GM18507 (cell line): Measurements from ENCODE around the gene DOP1B.

Experiments used
- DNase-seq: peaks from one replicate; pipeline ENCODE4 v3.0.0; 2011; ENCODE audit warnings: low read depth; ENCODE audit not compliant: insufficient read length; ENCODE audit errors: extremely low spot score
- FAIRE-seq: peaks from 2 replicates; lab custom pipeline; 2011; peaks lifted over from hg19 to GRCh38; lab: Jason Lieb, UNC

The DOP1B gene

DNA sequence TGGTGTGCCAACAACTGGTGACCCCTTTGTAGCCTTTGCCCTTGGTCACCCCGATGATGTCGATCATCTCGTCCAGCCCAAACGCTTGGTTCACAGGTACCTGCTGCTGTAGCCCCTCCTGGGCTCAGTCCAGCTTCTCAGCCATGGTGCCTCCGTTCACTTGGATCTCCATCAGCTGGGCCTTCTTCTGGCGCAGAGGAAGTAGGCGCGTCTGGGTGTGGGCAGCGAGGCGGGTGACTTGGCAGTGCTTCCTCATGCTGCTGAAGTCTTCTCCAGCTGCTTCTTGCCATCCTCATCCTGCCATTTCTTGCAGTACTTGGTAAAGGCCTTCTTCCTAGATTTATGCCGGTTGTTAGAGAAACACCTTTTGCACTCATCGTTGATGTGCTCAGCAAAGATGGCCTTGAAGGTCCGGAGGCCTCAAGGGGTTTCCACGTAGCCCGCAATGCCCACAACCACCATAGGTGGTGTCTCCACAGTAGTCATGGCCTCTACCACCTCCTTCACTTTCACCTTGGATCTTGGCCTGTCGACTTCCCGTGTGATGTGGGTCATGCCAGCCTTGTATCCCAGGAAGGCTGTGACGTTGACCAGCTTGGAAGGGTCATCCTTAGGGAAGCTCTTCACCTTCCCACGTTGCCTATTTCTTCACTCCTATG is 13.0 kb downstream of the DOP1B start:
- FAIRE-seq (no peak), DNase-seq (no peak)

DNA sequence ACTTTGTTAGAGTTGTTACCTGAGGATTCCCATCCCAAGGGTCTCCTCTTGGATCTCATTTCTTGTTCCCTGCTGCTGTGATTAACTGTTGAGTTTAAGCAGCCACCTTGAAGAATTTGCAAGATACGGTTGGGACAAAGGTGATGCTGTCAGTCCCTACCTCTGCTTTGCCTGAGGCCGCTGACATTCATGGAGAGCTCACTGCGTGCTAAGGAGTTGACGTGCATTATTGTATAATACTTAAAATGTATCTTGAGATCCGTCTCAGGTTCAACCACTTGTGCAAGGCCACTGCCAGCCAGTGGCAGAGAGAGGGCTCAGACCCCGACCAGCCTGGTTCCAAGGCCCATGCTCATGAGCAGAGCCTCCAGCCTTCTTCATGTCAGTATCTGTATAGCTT is 14.2 kb downstream of the DOP1B start:
- DNase-seq = no peak
- no peak for FAIRE-seq

DNA sequence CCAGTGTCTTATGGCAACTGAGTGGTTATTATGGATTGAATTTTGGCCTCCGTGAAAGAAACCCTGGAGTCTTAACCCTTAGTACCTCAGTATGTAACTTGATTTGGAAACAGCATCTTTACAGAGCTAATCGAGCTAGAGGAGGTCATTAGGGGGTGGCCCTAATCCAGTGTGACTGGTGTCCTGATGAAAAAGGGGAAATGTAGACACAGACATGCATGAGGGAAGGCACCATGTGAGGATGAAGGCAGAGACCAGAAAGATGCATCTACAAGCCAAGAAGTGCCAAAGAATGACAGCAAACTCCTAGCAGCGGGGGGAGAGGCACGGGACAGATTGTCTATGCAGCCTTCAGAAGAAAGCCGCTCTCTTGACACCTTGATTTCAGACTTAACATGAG is 14.7 kb downstream of the DOP1B start:
- DNase-seq (no peak), FAIRE-seq (no peak)

DNA sequence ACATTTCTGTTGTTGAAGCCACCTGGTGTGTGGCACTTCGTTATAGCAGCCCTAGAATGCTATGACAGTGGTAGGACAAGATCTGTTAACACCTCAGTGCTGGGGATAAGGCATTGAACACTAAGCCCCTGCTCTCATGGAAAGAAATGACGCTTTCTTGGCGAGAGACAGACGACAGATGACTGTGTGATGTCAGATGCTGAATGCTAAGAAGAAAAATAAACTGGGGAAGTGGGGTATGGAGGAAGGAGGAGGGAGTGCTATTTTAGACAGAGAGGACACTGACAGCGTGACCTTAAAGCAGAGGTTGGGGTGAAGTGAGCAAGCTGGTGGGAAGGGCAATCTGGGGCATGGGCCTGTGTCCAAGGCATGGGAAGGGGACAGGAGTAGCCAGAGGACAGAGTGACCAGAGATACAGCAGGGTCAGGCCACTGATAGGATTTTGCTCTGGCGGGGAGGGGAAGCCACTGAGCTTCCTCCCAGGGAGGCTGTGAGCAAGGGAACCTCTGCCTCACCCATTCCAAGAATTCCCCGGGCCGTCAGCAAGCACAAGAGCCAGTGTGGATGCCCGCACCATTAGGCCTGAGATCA is 15.2 kb downstream of the DOP1B start:
- no peak for DNase-seq
- no peak for FAIRE-seq

DNA sequence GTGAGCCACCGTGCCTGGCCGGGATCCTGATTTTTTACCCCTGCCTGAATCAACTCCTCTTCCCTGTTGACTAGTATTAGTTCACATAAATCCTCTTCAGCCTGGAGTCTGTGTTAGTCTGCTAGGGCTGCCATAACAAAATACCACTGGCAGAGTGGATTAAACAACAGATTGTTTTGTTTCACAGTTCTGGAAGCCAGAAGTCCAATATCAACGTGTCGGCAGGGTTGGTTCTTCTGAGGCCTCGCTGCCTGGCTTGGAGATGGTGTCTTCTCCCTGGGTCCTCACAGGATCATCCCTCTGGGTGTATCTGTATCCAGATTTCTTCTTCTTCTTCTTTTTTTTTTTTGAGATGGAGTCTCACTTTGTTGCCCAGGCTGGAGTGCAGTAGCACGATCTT is 18.2 kb downstream of the DOP1B start:
- FAIRE-seq (no peak), DNase-seq (no peak)

DNA sequence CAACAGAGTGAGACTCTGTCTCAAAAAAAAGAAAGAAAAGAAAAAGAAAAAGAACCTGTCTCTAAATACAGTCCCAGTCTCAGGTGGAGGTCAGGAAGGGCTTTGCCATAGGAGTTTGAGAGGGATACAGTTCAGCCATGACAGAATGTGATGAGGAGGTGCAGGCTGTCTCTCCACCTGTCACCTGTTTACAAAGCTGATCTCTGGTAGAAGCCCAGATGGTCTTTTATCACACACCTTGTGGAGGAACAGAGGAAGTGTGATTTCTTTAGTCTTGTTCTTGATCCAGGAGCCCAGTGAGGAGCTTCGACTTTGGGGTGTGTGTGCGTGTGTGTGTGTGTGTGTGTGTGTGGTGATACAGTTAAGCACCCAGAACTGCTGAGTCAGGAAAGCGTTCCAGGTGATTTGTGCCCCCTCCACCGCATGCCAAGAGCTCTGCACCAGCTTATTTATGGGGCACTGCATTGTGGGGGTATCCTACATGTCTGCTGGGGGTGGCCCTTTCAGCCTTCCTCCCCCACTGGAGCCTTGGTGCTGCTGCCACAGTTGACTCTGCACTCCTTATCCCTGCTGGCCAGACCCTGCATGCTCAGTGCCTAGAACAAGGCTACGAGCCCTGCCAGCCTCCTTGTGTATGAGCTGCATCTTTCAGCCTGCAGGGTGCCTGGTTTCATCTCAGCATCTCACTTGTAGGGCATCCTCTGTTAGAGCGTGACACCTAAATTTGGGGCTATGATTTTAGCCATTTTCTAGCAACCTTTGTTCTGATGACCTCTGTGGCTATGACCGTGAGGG is 19.3 kb downstream of the DOP1B start:
- DNase-seq = no peak
- FAIRE-seq = no peak

DNA sequence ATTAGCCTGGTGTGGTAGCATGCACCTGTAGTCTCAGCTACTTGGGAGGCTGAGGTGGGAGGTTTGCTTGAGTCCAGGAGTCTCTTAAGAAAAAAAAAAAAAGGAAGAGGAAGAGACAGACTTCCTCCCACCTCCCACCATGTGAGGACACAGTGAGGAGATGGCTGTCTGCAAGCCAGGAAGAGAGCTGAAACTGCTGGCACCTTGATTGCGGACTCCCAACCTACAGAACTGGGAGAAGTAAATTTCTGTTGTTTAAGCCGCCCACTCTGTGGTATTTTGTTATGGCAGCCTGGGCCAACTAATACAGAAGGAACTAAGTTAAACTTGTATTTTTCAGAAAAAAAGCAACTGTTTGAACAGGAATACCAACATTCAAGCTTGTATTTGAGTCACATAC is 21.7 kb downstream of the DOP1B start:
- DNase-seq = no peak
- FAIRE-seq = no peak

DNA sequence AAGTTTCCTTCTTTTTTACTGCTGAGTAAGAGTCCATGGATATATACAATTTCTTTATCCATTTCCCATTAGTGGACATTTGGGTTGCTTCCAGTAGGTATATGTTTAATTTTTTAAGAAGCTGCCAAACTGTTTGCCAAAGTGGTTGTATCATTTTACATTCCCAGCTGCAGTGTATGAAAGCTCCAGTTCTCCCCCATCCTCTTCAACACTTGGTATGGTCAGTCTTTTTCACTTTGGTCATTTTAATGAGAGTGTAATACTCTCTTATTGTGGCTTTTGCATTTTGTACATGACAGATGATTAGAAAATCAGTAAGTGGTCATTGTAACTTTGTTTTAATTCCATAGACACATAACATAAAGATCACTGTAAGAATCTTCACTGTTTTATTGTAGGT is 22.5 kb downstream of the DOP1B start:
- FAIRE-seq (no peak), DNase-seq (no peak)

DNA sequence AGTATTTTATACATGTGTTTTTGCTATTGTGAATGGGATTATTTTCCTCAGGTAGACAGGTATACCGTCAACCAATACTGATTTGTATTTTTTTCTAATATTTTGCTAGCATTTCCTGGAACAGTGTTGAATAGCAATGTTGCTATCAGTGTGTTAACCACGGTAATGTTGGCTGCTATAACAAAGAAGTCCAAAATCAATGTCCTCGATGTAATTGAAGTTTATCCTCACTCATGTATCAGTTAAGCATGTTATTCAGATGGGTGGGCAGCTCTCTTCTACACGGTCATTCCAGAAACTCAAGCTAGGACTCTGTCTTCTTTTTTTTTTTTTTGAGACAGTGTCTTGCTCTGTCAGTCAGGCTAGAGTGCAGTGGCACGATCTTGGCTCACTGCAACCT is 24.3 kb downstream of the DOP1B start:
- no peak for FAIRE-seq

DNA sequence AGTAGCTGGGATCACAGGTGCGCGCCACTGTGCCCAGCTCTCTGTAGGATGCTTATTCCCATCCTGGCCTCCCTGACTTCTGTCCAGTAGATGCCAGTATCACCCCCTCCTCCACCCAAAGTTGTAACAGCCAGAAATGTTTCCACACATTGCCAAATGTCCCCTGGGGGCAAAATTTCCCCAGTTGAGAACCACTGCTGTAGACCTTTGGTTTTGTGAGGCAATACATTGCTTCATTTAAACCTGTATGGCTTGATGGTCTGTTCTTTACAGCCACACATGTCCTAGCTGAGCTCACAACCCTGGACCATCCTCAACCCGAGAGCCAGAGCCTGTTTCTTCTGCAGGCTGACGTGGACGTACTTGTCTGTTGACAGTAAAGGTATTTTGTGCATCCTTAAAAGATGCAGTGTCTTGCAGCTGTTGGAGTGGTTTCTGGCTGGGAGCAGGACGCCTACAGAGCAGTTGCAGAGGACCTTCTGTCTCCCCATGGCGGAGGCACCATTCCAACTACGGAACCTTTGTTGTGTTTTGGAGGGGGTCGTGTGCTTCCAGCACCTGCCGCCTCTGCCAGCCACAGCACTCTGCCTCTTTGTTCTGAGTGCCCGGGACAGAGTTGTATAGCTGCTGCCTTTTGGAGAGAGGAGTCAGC is 26.6 kb downstream of the DOP1B start:
- no peak for FAIRE-seq
- DNase-seq = no peak

More for the DNA sequence above, 24.3 kb downstream of the DOP1B start:
- DNase-seq = no peak

DNA sequence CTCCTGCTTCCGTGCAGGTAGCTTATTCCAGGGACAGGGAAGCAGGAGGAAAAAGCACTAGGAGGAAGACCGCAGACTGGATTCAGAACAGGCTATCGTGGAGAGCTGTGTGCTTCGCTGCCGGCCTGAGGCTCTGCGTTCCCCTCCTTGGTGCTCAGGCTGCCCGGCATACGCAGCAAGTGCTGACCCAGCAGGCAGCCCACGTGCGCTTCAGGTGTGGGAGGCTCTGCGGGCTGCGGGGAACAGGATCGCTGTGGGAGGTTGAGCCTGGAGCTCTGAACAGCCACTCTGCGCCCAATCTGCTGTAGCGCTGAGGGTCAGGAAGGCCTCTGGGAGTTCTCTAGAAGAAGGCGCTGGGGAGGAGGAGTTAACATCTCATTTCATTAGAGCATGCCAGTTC is 27.9 kb downstream of the DOP1B start:
- FAIRE-seq (no peak), DNase-seq (no peak)

DNA sequence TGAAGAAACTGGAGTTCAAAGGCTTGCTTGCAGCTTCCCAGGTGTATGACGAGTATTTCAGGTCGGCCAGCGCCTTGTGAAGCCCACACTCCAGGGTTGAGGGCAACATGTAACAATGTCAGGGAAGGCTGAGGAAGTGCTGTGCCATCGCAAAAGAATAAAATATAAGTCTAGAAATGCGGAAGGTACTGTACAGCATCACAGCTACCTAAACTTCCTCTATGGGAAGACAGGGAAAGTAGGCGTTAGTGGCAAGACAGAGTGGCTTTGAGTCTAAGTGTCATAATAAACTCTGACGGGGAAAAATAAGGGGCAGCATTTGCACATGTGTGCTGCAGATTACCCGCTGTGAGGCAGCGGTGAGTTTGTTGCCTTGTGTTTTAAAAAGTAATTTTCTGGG is 28.9 kb downstream of the DOP1B start:
- no peak for DNase-seq
- no peak for FAIRE-seq

DNA sequence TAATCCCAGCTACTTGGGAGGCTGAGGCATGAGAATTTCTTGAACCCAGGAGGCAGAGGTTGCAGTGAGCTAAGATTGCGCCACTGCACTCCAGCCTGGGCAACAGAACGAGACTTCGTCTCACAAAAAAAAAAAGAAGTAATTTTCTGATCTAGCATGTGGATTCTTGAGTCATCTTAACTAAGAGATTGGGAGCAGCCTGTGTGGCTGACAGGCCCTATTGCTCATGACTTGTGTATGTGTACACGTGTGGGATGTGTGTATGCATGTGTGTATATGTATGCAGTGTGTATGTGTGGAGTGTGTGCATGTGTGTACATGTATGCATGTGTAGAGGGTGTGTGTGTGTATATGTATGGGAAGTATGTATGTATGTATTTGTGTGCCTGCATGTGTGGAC is 29.5 kb downstream of the DOP1B start:
- FAIRE-seq (no peak), DNase-seq (no peak)

DNA sequence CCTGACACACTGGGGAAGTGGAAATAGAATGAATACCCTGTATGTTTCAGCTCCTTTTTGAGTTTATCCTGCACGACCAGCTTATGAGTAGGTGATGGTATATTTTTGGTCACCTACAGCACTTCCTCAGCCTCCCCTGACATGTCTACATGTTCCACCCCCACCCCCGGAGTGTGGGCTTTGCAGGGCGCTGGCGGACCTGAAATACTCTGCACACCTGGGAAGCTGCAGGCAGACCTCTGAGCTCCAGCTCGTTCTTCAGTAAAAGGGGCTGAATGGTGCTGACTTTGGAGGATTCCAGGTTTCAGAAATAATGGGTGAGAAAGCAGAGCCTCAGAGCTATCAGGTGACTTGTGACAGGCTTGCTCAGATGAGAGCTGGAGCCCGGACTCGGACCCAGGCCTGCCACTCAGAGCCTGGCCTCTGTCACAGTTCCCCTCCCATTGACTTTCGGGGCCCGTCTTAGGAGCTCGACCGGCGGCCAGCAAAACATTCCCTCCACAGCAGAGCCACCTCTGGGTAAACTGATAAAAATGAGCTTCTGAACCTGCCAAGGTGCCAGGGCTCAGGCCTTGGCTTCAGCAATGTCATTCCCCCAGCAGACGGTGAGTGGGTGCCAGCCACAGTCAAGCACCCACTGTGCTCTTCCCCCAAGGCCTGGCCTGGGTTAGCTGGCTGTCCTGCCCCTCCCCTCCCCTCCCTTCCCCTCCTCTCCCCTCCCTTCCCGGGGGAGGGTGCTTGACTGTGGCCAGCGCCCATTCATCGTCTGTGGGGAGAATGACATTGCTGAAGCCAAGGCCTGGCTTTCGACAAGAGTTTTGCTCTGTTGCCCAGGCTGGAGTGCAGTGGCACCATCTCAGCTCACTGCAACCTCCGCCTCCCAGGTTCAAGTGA is 30.1 kb downstream of the DOP1B start:
- FAIRE-seq = no peak

DNA sequence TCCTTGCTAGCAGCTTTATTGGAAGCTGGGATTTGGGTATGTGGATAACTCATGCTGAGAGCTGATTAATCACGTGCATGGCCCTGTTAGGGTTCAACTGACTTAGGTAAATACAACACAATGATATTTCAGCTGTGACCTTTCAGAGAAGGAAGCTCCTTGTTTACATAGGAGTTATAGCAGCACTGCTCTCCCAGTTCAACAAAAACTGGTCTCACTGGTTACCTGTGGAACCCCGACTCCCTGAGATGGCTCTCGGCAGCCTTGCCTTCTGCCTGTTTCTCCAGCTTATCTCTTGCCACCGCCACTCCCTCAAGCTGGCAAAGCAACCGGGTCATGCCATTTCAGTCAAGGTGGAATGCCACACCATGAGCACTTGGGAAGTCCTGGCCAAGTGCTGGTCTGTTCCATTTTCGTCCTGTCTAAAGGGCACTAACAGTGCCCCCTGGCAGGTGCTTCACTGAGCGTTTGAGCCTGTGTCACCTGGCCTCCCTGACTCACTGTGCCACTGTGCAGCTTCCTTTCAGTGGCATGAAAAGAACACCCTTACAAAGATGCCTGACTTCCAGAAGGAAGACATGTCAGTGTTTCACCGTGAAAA is 31.6 kb downstream of the DOP1B start:
- FAIRE-seq (no peak), DNase-seq (no peak)

More for the DNA sequence above, 30.1 kb downstream of the DOP1B start:
- no peak for DNase-seq

DNA sequence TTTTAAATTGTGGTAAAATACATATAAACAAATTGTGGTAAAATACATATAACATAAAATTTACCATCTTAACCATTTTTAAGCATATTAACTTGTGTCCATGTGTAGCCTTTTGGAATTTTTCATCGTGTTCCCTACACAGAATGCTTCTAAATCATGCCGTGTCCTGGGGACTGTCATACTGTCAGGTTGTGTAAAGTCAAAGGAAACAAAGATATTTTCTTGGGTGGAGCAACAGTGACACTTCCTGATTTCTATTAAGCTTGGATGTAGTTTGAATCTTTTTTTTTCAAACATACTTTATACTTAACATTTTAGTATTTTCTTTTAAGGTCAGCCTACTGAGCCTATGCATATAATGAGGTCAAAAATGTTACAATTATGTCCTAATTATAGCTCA is 32.3 kb downstream of the DOP1B start:
- FAIRE-seq = no peak
- DNase-seq = no peak

DNA sequence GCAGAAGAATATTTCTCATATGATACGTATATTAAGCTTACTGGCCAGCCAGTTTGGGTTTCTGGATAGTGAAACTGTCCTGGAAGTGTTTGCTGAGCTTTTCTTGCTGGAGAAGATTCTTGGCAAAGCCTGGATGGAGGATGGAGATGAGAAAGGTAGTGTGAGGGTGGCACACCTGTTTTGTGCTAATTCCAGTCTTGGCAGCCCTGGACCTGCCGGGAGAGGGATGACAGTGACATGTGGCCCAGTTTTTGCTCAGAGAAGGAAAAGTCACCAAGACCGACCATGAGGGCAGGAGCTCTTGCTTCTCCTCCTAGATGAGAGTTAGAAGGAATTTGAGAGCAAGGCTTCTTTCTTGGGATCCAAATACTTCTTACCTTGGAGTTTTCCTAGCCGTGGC is 34.1 kb downstream of the DOP1B start:
- FAIRE-seq (no peak), DNase-seq (no peak)

DNA sequence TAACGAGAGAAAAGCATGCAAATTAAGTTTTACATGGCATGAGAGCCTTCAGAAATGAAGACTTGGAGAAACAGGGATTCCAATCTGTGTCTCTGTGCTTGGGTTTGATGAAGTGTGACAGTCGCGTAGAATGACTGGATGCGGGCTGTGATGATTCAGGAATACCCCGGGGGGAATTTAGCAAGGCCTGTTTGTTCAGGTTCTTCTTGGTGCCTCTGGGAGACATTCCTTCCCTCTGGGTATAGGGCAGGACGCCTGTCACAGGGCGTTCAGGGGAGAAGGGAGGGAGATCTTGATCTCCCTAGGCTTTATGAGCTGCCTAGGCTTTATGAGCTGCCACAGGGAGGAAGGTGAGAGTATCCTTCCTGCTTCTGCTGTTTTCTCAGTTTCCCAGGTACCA is 36.6 kb downstream of the DOP1B start:
- DNase-seq = no peak
- FAIRE-seq = no peak

DNA sequence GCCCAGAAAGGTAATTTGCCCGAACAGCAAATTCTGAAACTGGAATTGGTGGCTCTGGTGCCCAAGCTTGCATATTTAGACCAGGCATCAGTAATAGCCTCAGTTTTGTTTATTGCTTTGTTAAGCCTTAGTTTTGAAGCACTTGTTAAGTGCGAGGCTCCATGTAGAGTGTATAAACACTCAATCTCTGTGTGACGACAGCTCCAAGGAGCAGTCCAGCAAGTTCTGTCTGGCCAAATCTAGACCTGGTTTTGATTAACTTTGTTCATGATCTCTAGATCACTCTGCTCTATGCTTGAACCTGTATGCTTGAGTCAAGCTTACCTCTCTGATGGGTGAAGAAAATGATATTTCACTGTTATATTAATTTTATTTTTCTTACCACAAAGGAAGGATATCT is 37.4 kb downstream of the DOP1B start:
- DNase-seq = no peak
- FAIRE-seq = no peak
